ENCODE measurements around the gene CDH13. TPM values are rescaled to one million over a fixed set of nuclear protein-coding genes. Genes with fewer than 3 reads are reported as not detected.
A peak's percentile ranks its signal among the peaks of the same experiment; 100 is the strongest.

CDH13 gene
- total RNA-seq, 1 experiment from 2014 or later: 49.3 TPM

DNA sequence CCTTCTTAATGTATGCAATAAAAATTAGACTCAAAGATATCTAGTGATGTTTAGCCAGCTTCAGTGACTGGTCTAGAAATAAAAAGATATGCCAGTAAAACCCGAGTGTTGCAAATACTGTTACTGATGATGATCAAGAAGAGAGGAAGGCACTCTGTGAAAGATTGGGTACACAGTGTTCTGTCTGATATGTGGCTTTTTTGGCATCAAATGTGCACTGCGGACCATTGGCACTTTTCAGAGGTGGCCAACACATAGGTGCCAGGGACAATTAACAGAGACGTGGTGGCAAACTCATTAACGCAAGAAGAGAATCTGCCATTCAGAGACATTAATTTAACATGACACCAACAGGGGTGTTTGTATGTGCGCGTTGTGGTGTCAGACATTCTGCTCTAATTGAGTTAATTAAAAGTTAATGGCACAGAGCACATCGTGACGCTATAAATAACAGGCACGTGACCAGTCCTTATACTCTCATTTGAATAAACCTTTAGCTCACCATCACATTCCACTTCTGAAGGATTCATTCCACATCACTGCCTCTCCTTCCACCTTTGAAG, 631.7 kb downstream of the CDH13 start:
- Mint-ChIP-seq H3K9me3 (ENCODE audit: unreplicated experiment) (no peaks in the 10 kb centered on the region), H3K27me3 (ENCODE audit: insufficient read depth, unreplicated experiment) (no peaks in the 10 kb centered on the region), H3K36me3 (ENCODE audit: insufficient read depth, unreplicated experiment) (peaks cover 6% of the 10 kb centered on the region), H3K4me1 (ENCODE audit: insufficient read depth, unreplicated experiment) (no peaks in the 10 kb centered on the region), H3K27ac (ENCODE audit: low read depth, unreplicated experiment) (no peak overlapping the region), H3K4me3 (ENCODE audit: unreplicated experiment) (no peak overlapping the region)
- DNase-seq (ENCODE audit: unreplicated experiment): no peak
- BruUV-seq (replicated peaks): no TSS peak
- TF ChIP-seq CTCF (IDR thresholded peaks at IDR 0.05; ENCODE audit: unreplicated experiment): no peak
- CTCF ChIA-PET: interaction anchor here (0.6 kb wide), 1 partner anchor 587 kb away, joined by 3 read pairs; no protein-coding TSS in a partner anchor
- intact Hi-C loops (cut with micrococcal nuclease): no loop called here
- POLR2A ChIA-PET: no interaction called here

DNA sequence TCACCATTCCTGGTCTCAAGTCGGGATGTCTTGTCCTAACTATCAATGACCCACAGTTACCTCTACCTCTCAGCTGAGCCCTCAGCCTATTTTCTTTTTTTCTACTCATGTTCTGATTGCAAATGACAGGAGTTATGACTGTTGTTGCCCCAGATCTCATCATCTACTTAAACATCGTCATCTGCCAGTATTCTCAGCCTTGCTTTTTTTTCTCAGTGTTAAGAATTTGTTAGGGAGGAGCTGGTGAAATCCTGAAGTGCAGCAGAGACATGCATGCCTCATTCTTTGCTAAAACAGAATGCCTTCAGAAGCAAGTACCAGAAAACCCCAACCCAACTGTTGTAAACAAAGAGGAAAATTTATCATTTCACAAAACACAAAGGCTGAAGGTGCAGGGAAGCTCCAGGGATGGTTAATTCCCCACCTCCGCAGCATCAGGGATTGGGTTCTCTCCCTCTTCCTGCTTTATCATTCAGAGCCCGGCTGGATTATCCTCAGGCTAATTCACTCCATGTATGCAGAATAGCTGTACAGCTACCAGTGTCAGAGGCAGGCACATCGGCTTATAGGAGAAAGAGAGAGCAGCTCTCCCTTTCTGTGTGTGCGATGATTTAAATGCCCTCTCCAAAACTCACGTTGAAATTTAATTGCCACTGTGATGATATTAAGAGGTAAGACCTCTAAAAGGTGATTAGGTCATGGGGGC, 640.2 kb downstream of the CDH13 start:
- CTCF ChIA-PET: no interaction called here
- Mint-ChIP-seq H3K36me3 (ENCODE audit: insufficient read depth, unreplicated experiment) (peaks cover 9% of the 10 kb centered on the region), H3K4me3 (ENCODE audit: unreplicated experiment) (no peak overlapping the region), H3K27me3 (ENCODE audit: insufficient read depth, unreplicated experiment) (no peaks in the 10 kb centered on the region), H3K9me3 (ENCODE audit: unreplicated experiment) (no peaks in the 10 kb centered on the region), H3K4me1 (ENCODE audit: insufficient read depth, unreplicated experiment) (peaks cover 9% of the 10 kb centered on the region), H3K27ac (ENCODE audit: low read depth, unreplicated experiment) (no peak overlapping the region)
- intact Hi-C loops (cut with micrococcal nuclease): no loop called here
- TF ChIP-seq CTCF (IDR thresholded peaks at IDR 0.05; ENCODE audit: unreplicated experiment): no peak
- POLR2A ChIA-PET: no interaction called here
- DNase-seq (ENCODE audit: unreplicated experiment): no peak
- no TSS peak for BruUV-seq (replicated peaks)

DNA sequence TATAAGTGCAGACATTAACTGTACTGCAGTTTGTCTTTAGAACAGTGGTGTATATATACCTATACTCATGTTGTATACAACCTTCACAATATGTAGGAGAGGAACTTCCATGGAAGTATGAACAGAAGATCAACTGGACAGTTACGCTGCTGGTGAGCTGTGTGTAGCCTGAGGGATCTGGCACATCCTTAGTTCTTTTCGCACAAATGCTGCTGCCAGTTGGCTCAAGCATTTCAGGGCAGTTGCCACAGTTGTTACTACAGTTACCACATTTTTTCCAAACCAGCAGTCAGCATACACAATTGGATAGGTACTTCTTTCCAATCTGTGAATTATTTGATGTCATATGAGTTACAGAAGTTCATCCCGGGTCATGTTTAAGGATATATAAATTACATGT, 641.4 kb downstream of the CDH13 start:
- CTCF ChIA-PET: no interaction called here
- Mint-ChIP-seq H3K36me3 (ENCODE audit: insufficient read depth, unreplicated experiment) (peaks cover 6% of the 10 kb centered on the region), H3K9me3 (ENCODE audit: unreplicated experiment) (no peaks in the 10 kb centered on the region), H3K27me3 (ENCODE audit: insufficient read depth, unreplicated experiment) (no peaks in the 10 kb centered on the region), H3K27ac (ENCODE audit: low read depth, unreplicated experiment) (no peak overlapping the region), H3K4me3 (ENCODE audit: unreplicated experiment) (no peak overlapping the region), H3K4me1 (ENCODE audit: insufficient read depth, unreplicated experiment) (peaks cover 9% of the 10 kb centered on the region)
- TF ChIP-seq CTCF (IDR thresholded peaks at IDR 0.05; ENCODE audit: unreplicated experiment): no peak
- intact Hi-C loops (cut with micrococcal nuclease): no loop called here
- DNase-seq (ENCODE audit: unreplicated experiment): no peak
- POLR2A ChIA-PET: no interaction called here
- no TSS peak for BruUV-seq (replicated peaks)

GRCh38 chr16:83269048-83269447, 642.3 kb downstream of the CDH13 start:
- intact Hi-C loops (cut with micrococcal nuclease): no loop called here
- no peak overlapping the region for H3K4me3 Mint-ChIP-seq (ENCODE audit: unreplicated experiment)
- no peak for TF ChIP-seq CTCF (IDR thresholded peaks at IDR 0.05; ENCODE audit: unreplicated experiment)
- BruUV-seq (replicated peaks): no TSS peak
- DNase-seq (ENCODE audit: unreplicated experiment): peak; percentile 29
- ChIA-PET POLR2A (no interaction called here), CTCF (no interaction called here)
- H3K9me3 Mint-ChIP-seq (ENCODE audit: unreplicated experiment): no peaks in the 10 kb centered on the region
- H3K27me3 Mint-ChIP-seq (ENCODE audit: insufficient read depth, unreplicated experiment): no peaks in the 10 kb centered on the region
- peaks cover 9% of the 10 kb centered on the region for H3K4me1 Mint-ChIP-seq (ENCODE audit: insufficient read depth, unreplicated experiment)
- H3K27ac Mint-ChIP-seq (ENCODE audit: low read depth, unreplicated experiment): no peak overlapping the region
- peaks cover 10% of the 10 kb centered on the region for H3K36me3 Mint-ChIP-seq (ENCODE audit: insufficient read depth, unreplicated experiment)

Data from MCF 10A (cell line).